CD4-positive, alpha-beta T cell treated with Interleukin-12 subunit alpha and Interleukin-12 subunit beta, for 1 hour (primary cell): Measurements from ENCODE around the gene TTC7B.

ENCODE experiments used
- DNase-seq: peaks from one replicate; pipeline ENCODE4 v3.0.0-alpha.2; 2020

TTC7B gene

GRCh38 chr14:90739318-90740068 is 76.7 kb downstream of the TTC7B start:
- DNase-seq, result no peak

GRCh38 chr14:90733139-90733808 is 83.0 kb downstream of the TTC7B start:
- DNase-seq, result no peak

- no peak for DNase-seq
Observed at GRCh38 chr14:90732718-90733117, 83.5 kb downstream of the TTC7B start.

GRCh38 chr14:90732139-90732538 is 84.1 kb downstream of the TTC7B start:
- no peak for DNase-seq

GRCh38 chr14:90731487-90731886 is 84.7 kb downstream of the TTC7B start:
- DNase-seq, result no peak

GRCh38 chr14:90730206-90730766 is 85.9 kb downstream of the TTC7B start:
- DNase-seq, result no peak

GRCh38 chr14:90728951-90729350 is 87.3 kb downstream of the TTC7B start:
- DNase-seq, result no peak

GRCh38 chr14:90727082-90727481 is 89.1 kb downstream of the TTC7B start:
- no peak for DNase-seq

- no peak for DNase-seq
Observed at GRCh38 chr14:90726656-90727055, 89.6 kb downstream of the TTC7B start.

- no peak for DNase-seq
Observed at GRCh38 chr14:90724866-90725265, 91.4 kb downstream of the TTC7B start.

GRCh38 chr14:90722590-90722989 is 93.6 kb downstream of the TTC7B start:
- no peak for DNase-seq

- DNase-seq, result no peak
Observed at GRCh38 chr14:90721619-90722305, 94.5 kb downstream of the TTC7B start.

GRCh38 chr14:90720832-90721231 is 95.4 kb downstream of the TTC7B start:
- no peak for DNase-seq

- no peak for DNase-seq
Observed at GRCh38 chr14:90720336-90720735, 95.9 kb downstream of the TTC7B start.

GRCh38 chr14:90717916-90718315 is 98.3 kb downstream of the TTC7B start:
- DNase-seq, result no peak

- DNase-seq, result no peak
Observed at GRCh38 chr14:90715993-90716392, 100.2 kb downstream of the TTC7B start.

- DNase-seq, result no peak
Observed at GRCh38 chr14:90715495-90715894, 100.7 kb downstream of the TTC7B start.

- DNase-seq, result no peak
Observed at GRCh38 chr14:90714811-90715210, 101.4 kb downstream of the TTC7B start.

- DNase-seq, result no peak
Observed at GRCh38 chr14:90704738-90705392, 111.4 kb downstream of the TTC7B start.

GRCh38 chr14:90703841-90704737 is 112.1 kb downstream of the TTC7B start:
- DNase-seq, result no peak

- DNase-seq, result no peak
Observed at GRCh38 chr14:90700933-90701776, 115.1 kb downstream of the TTC7B start.
